Motor neuron (in vitro differentiated cells): ENCODE results near the gene PACC1. TPM values are rescaled to one million over a fixed set of nuclear protein-coding genes. Genes with fewer than 3 reads are reported as not detected.

Experiments used
- ATAC-seq, 8 experiments: fragments of 200-7000 bp; cut with Tn5 transposase; replicated peaks in 6 of 8; 2 replicates each; pipeline ENCODE4 v1.8.0; 2021; ENCODE audit warnings: mild to moderate bottlenecking in 8 of 8, moderate library complexity in 8 of 8
- H3K27ac ChIP-seq, 2 donors: fragments of 250-450 bp; sonication (Bioruptor Pico); 2 replicates each; pipeline ENCODE4 v1.9.0; 2021; ENCODE audit warnings: antibody characterized with exemption in 2 of 2, mild to moderate bottlenecking in 2 of 2, moderate library complexity in 1 of 2
- H3K4me1 ChIP-seq, 2 donors: fragments of 250-450 bp; sonication (Bioruptor Pico); replicated peaks in 1 of 2; 2 replicates each; pipeline ENCODE4 v1.6.1; 2021; ENCODE audit warnings: antibody characterized with exemption in 2 of 2, mild to moderate bottlenecking in 2 of 2, moderate library complexity in 1 of 2
- H3K4me3 ChIP-seq, 5 donors: fragments of 250-450 bp; sonication (Bioruptor Pico); 2 replicates each; pipeline ENCODE4 v1.9.0; 2021; ENCODE audit warnings: antibody characterized with exemption in 5 of 5, mild to moderate bottlenecking in 5 of 5, moderate library complexity in 4 of 5
- WGBS, 10 experiments: fragments of 450-650 bp; shearing (Covaris generic); methylation state at CpG; one replicate each; pipeline ENCODE4 v1.0.0; 2022; 5-methylcytosine and 5-hydroxymethylcytosine counted together
- in situ Hi-C, 9 experiments: fragments of 400-800 bp; cut with MboI; loops; one replicate each; pipeline ENCODE4 v1.15.0; 2021; ENCODE audit warnings: low sequenced_read_pairs in 9 of 9, low pct_unique_long_range_greater_than_20kb in 2 of 9; ENCODE audit not compliant: unreplicated experiment in 9 of 9
- total RNA-seq, 8 experiments: library from RNA; unstranded; fragments of 300-600 nt; gene quantifications; 2 replicates each; pipeline versions ENCODE4 v1.2.3 to v1.2.4, GENCODE V29; 2022

The PACC1 gene
- total RNA-seq, 8 experiments from 2014 or later: 4.7 to 23.8 (median 18.5) TPM

DNA sequence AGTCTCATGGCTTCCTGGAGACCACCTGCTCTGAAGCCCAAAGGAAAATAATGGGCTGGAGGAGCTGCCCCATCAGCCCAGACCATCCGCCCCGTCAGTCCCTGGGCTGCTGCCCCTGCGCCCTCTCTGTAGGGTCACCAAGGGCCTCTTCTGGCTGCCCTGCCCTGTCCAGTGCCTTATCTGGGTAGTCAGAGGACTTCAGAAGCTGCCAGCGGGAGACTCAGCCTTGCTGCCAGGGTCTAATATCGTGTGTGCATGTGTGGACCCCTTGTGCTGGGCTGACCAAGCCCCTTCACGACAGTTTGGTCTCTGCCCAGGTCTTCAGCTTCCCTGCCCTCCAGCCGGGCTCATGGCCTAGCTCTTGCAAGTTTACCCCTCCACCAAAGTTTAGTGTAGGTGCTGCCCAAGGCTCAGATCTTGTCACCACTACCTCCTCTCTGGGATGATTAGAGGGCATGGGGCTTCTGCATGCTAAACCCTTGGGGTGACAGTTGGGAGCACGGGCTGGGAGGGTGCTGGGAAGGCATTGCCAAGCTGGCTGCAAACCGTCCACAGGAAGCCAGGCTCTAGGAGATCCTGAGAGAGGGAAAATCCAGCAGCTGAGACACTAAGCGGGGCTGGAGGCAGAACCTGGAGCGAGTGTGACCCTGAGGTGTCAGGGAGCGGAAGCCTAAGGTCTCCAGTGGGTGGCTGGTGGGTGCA is 38.6 kb upstream of the PACC1 start:
- Histone ChIP-seq H3K27ac (no peak overlapping the region), H3K4me1 (peaks cover 9 to 25% of the 10 kb centered on the region in 2 donors), H3K4me3 (no peak overlapping the region)
- in situ Hi-C loops: loop anchor here (10.0 to 25.0 kb wide), 6 partner anchors 369 to 766 kb away; partner anchors contain the start of gene NEK2 (in 1 of the 9)
- 0 to 100% (median 81%) methylated on average over 1 to 9 of the region's 12 CpGs; no CpG with 5 or more reads in 5 of the 10 experiments for WGBS, 10 experiments
- ATAC-seq: peak in 2 of 8 experiments; percentile 5

DNA sequence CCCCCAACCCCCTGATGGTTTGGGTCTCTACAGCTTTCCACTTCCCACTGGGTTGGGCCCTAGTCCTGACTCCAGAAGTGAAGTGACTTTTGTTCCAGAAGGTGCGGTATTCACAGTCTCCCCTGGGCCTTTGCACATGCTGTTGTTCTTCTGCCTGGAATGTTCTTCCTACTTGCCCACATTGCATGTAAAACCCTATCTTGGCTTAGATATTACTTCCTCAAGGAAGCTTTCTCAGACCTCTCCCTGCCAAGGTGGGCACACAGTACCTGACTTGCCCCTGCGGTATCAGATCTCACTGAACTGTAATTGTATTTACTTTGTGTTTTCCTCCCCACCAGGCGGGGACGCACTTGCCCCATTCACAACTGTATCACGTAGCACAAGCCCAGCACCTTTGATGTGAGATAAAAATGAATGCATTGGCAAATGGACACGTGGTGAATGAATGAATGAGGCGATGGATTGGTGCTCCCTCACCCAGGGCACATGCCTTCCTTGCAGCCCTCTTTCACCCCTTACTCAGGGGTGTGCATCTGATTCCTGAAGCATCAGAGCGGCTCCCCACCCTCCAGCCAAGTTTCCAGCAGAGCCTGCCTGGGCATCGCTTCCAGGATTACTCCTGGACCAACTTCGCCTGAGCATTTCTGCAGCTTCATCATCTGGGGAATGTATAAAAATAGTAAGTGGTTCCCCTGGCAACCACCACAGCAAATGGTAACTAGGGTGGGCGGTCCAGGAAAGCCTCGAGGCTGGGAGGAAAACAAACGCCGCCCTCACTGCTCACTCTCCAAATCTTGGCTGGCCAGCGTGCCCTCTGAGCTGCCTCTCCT is 37.9 kb upstream of the PACC1 start:
- WGBS, 10 experiments: 40 to 94% (median 75%) methylated on average over 3 to 14 of the region's 15 CpGs; no CpG with 5 or more reads in 3 of the 10 experiments
- H3K27ac ChIP-seq: no peak overlapping the region
- in situ Hi-C loops: loop anchor here (10.0 to 25.0 kb wide), 6 partner anchors 368 to 765 kb away; partner anchors contain the start of gene NEK2 (in 1 of the 9)

DNA sequence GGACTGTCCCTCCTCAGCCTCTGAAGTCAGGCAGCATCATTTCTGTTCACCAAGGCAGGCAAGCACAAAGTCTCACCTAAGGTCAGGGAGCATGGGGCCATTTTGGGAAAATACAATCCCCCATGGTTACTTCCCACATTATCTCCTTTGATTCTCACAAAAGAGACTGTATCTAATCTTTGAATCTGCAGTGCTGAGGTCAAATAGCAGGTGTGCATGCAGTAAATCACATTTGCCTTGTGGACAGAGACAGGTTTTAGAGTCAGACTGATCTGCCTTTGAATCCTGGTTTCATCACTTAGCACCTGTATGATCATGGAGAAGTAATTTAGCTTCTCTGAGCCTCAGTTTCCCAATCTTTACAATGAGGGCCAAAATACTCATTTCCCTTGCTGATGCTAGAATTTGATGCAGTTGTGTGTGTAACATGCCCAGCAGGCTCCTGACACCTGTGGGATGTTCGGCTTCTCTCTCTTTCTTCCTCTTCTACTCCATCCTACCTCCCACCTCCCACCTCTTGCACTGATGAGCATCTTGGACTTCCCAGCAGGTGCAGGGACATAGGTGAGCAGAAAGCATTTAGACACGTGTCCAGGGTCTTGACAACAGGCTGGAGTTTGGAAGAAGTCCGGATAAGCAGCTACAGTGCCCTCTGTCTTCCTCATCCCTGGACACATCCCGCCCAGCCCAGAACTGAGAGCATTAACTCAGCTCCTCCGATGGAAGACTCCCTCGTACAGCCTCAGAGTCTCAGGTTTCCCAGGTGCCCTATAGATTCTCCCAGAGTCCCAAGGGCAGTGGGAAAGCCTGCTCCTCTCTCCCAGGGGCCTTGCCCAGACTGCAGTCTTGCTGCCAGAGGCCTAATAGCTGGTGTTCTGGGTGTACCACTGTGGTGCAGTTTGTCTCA is 37.0 kb upstream of the PACC1 start:
- no peak for ATAC-seq
- no peak overlapping the region for H3K27ac ChIP-seq
- WGBS, 10 experiments: 67 to 90% (median 72%) methylated on average over 1 to 6 of the region's 6 CpGs; no CpG with 5 or more reads in 5 of the 10 experiments
- in situ Hi-C loops: loop anchor here (10.0 to 25.0 kb wide), 6 partner anchors 367 to 764 kb away; partner anchors contain the start of gene NEK2 (in 1 of the 9)
- no peak overlapping the region for H3K4me3 ChIP-seq
- peaks cover 9 to 25% of the 10 kb centered on the region in 2 donors for H3K4me1 ChIP-seq

More for the DNA sequence above, 37.9 kb upstream of the PACC1 start:
- ATAC-seq: peak in 7 of 8 experiments; percentile 19 to 73 (median 45)
- no peak overlapping the region for H3K4me3 ChIP-seq
- peaks cover 9 to 25% of the 10 kb centered on the region in 2 donors for H3K4me1 ChIP-seq

DNA sequence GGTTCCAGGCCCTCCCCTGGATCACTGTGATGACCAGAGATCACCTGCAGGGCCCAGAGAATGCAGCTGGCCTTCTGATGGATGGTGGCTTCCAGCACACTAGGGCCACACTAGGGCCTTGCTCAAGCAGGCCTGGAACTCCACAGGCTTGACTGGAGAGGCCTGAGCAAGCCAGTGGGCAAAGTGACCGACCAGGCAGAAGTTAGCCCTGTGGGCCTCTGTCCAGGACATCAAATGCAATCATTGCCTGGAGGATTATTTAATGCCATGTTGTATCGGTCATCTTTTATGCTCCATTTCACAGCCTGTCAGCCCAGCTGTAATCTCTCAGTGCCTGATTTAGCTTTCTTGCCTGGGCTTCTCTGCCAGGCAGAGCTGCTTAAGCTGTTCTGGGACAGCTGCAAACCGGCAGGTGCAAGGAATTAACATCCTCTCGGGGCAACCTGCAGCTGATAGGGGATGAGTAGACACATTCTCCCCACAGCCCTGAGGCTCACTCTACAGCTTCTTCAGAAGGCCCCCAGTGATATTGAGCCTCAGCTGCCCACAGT is 35.7 kb upstream of the PACC1 start:
- H3K27ac ChIP-seq: peak overlapping the region in 1 of 2 donors; percentile 0
- no peak overlapping the region for H3K4me3 ChIP-seq
- in situ Hi-C loops: loop anchor here (10.0 to 25.0 kb wide), 6 partner anchors 366 to 763 kb away; partner anchors contain the start of gene NEK2 (in 1 of the 9)
- H3K4me1 ChIP-seq: peaks cover 7 to 25% of the 10 kb centered on the region in 2 donors
- WGBS, 10 experiments: 20 to 60% (median 39%) methylated on average over 1 to 4 of the region's 4 CpGs; no CpG with 5 or more reads in 4 of the 10 experiments
- ATAC-seq: peak in 7 of 8 experiments; percentile 11 to 82 (median 63)

DNA sequence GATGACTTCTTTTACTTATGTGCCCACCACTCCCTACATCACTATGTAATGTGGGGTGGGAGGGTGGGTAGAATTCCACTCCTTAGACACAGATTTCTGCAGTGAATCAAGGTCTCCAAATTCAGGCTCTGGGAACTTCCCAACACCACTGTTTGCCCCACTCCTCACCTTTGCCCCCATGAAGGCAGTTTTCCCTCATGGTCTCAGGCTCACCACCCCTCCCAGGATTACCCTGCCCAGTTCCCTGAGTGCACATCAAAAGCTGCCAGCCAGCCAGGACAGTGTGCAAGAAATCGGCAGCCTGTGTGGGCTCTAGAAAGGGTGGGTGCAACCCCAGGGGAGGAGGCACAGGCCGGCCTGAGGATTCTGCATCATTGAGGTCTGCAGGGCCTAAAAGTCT is 32.8 kb upstream of the PACC1 start:
- in situ Hi-C loops: loop anchor here in 1 of 9 experiments (25.0 kb wide), 1 partner anchor 760 kb away; the partner anchor contains the start of gene NEK2
- no peak overlapping the region for H3K27ac ChIP-seq

DNA sequence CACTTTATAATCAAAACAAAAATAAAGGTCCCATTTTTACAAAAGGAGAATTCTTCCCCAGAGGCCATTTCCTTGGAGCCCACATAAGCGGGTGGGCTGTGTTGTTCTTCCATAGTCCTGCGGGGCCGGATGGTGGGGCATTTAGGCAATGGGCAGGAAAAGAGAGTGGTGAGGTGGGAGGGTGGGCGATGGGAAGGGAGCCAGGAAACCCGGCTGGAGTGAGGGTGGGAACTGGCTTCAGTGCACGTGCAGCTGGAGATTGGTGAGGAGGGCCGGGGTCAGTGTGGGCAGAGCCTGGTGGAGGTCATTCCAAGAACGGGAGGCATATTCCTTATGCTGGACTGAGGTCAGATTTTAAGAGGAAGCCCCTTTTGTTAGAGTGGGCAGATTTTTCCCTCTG is 31.6 kb upstream of the PACC1 start:
- Histone ChIP-seq H3K4me3 (no peak overlapping the region), H3K4me1 (peaks cover 0 to 13% of the 10 kb centered on the region in 2 donors), H3K27ac (no peak overlapping the region)
- in situ Hi-C loops: loop anchor here in 1 of 9 experiments (25.0 kb wide), 1 partner anchor 759 kb away; the partner anchor contains the start of gene NEK2
- no peak for ATAC-seq
- 58 to 100% (median 84%) methylated on average over 1 to 4 of the region's 8 CpGs; no CpG with 5 or more reads in 4 of the 10 experiments for WGBS, 10 experiments

More for the DNA sequence above, 32.8 kb upstream of the PACC1 start:
- Histone ChIP-seq H3K4me3 (no peak overlapping the region), H3K4me1 (peaks cover 0 to 18% of the 10 kb centered on the region in 2 donors)
- no peak for ATAC-seq
- 61 to 75% (median 67%) methylated on average over 1 to 2 of the region's 2 CpGs; no CpG with 5 or more reads in 7 of the 10 experiments for WGBS, 10 experiments

DNA sequence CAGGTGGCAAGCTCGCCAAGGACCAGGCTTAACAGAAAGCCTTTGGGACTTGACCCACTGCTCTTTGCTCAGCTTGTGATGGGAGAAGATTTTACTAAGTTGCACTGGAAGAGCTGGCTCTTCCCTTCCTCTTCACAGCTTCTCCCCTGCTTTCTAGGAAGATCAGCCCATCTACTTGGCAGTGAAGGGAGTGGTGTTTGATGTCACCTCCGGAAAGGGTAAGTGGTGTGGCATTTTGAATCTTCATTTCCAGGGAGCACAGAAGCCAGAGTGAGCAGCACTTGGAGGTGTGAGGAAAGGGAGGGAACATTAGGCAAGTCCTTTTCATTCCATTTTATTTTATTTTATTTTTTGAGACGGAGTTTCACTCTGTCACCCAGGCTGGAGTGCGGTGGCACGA is 27.7 kb upstream of the PACC1 start:
- no peak overlapping the region for H3K4me3 ChIP-seq
- no peak for ATAC-seq
- H3K27ac ChIP-seq: no peak overlapping the region
- in situ Hi-C loops: loop anchor here in 1 of 9 experiments (25.0 kb wide), 1 partner anchor 755 kb away; the partner anchor contains the start of gene NEK2
- peaks cover 0 to 3% of the 10 kb centered on the region in 2 donors for H3K4me1 ChIP-seq
- 94 to 100% (median 98%) methylated on average over 1 to 5 of the region's 5 CpGs; no CpG with 5 or more reads in 4 of the 10 experiments for WGBS, 10 experiments

DNA sequence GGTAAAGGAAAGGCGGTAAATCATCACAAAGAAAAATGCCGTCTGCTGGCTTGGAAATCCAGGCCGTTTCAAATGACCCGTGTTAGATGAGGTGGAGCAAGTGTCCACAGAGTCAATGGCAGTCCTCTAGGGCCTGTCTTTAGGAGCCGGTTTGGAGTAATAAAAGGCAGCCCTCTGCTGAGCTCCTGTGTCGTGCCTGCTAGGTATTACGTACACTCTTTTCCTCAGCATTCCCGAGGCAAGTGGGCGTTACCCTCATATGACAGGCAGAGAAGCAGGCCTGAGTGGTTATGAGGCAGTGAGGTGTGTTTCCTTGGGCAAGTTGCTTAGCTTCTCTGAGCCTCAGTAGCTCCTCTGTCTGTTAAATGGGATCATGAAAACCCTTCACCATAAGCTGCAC is 25.7 kb upstream of the PACC1 start:
- peaks cover 0 to 3% of the 10 kb centered on the region in 2 donors for H3K4me1 ChIP-seq
- H3K4me3 ChIP-seq: no peak overlapping the region
- 16 to 84% (median 42%) methylated on average over 4 to 9 of the region's 9 CpGs; no CpG with 5 or more reads in 2 of the 10 experiments for WGBS, 10 experiments
- ATAC-seq: peak in 4 of 8 experiments; percentile 49 to 85 (median 78)
- in situ Hi-C loops: loop anchor here in 1 of 9 experiments (25.0 kb wide), 1 partner anchor 753 kb away; the partner anchor contains the start of gene NEK2
- H3K27ac ChIP-seq: no peak overlapping the region

DNA sequence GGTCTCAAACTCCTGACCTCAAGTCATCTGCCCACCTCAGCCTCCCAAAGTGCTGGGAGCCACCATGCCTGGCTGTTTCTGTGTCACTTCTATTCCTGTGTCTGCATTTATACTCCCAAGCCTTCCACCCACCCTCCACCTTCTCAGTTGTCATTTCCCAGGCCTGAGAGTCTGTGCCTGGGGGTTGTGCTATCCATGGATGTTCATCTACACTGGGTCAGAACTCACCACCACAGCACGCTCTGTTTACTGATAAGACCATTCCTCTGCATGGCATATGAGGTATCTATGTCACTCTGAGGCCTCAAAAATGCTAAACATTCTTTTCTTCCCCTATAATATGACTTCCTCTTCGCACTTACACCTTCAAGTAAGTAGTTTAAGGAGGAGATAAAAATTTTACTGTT is 24.1 kb upstream of the PACC1 start:
- Histone ChIP-seq H3K4me3 (no peak overlapping the region), H3K4me1 (peaks cover 3 to 4% of the 10 kb centered on the region in 2 donors), H3K27ac (no peak overlapping the region)
- ATAC-seq: no peak
- in situ Hi-C loops: loop anchor here in 1 of 9 experiments (25.0 kb wide), 1 partner anchor 752 kb away; the partner anchor contains the start of gene NEK2
- 89 to 100% (median 100%) methylated on average over 1 to 2 of the region's 2 CpGs; no CpG with 5 or more reads in 3 of the 10 experiments for WGBS, 10 experiments

DNA sequence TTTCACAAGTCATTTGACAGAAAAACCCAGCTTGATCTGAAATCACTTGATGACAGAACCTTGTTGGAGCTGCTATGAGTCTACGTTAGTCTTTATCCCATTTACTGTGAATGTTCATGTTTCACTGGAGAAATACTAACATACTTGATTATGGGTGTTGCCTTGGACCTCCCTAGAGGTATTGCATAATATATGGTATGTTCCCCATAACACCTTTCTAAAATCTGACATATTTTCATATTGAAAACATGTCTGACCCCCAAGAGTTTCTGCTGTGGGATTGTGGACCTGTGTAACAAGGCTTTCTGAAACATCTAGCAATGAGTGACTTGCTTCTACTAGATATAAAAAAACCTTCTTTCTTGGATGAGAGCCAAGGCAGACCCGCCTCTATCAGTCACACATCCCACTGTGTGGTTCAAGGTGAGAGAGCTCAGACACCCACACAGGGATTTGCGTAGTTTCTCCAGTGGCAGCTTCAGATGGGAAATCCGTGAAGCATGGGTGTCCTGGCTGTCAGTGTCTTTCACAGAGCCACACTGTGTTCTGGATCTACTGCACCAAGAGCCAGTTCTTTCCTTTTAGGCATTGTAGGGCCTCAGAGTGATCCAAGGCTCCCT is 22.6 kb upstream of the PACC1 start:
- in situ Hi-C loops: loop anchor here in 1 of 9 experiments (25.0 kb wide), 1 partner anchor 750 kb away; the partner anchor contains the start of gene NEK2
- peaks cover 3 to 8% of the 10 kb centered on the region in 2 donors for H3K4me1 ChIP-seq
- WGBS, 10 experiments: 72 to 100% (median 90%) methylated on average over 1 to 4 of the region's 4 CpGs; no CpG with 5 or more reads in 2 of the 10 experiments
- no peak overlapping the region for H3K4me3 ChIP-seq
- ATAC-seq: no peak
- no peak overlapping the region for H3K27ac ChIP-seq

DNA sequence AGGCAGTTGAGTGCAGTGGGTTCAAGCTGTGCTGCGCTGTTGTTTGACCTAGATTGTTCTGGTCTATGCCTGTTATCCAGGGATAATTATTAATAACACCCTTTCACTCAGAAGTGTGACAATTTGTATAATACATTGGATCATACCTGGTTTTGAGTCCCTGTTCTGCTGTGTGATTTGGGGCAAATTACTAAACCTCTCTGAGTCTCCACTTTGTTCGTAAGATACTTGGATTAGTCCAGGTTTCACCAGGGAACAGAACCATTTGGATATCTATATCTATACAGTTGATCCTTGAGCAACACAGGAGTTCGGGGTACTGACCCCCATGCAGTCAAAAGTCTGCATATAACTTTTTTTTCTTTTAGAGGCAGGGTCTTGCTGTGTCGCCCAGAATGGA is 20.3 kb upstream of the PACC1 start:
- Histone ChIP-seq H3K4me1 (peaks cover 0 to 8% of the 10 kb centered on the region in 2 donors), H3K4me3 (no peak overlapping the region), H3K27ac (no peak overlapping the region)
- WGBS, 10 experiments: 93 to 100% (median 96%) methylated on average over 1 to 4 of the region's 4 CpGs; no CpG with 5 or more reads in 2 of the 10 experiments
- no peak for ATAC-seq
- in situ Hi-C loops: loop anchor here in 1 of 9 experiments (25.0 kb wide), 1 partner anchor 748 kb away; the partner anchor contains the start of gene NEK2
